NCI-H524 treated with DMSO at 0.1 percent for 48 hours (cell line): ENCODE measurements around the gene KLHL30.

Experiments used
- DNase-seq: peaks from one replicate; lab custom pipeline; 2025; lab: John Stamatoyannopoulos, UW

KLHL30 gene

DNA sequence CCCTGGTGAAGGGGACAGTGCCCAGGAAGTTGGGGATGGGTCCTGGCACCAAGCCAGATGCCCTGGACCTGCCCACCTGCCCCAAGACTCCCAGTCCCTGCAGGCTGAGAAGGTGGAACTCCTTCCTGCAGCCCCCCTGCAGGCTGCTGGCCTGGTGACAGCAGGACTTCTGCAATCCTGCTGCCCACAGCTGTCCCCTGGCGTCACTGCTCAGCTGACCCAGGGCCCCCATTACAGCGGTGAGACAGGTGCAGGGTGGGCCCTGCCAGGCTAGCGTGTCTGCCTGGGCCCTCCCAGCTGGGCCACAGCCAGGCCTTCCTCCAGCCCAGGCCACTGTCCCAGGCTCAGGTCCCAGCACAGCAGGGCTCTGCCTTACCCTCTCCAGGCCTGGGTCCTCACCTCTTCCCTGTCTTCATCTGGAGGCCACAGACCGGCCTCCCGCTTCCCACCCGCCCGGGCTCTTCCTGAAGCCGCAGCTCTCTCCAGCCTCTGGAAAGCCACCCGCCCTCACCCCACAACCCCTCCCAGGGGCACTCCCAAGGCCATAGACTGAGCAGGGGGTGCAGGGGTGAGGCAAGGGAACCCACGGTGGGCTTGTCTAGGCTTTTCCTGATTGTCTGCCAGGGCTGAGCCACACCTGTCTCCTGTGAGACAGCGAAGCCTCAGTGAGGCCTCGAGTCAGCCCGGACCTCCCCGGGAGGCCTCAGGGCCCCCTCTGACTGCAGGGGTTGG, 11.5 kb downstream of the KLHL30 start:
- no peak for DNase-seq

DNA sequence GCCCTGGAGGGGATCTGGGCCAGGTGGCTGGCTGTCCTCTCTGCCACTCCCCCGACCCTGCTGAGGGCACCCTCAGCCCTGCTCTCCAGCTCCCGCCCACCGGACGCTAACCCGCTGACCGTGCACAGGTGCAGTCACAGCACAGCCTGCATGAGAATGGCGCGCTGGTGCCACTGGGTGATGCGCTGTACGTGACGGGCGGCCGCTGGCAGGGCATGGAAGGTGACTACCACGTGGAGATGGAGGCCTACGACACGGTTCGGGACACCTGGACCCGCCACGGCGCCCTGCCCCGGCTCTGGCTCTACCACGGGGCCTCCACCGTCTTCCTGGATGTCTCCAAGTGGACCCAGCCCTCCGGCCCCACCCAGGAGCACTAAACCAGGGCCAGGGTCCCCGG, 12.2 kb downstream of the KLHL30 start:
- no peak for DNase-seq

- no peak for DNase-seq
These were observed 12.7 kb downstream of the KLHL30 start for GRCh38 chr2:238151205-238151604.

GRCh38 chr2:238151628-238152235, 13.3 kb downstream of the KLHL30 start:
- DNase-seq: no peak

GRCh38 chr2:238152771-238153688, 14.6 kb downstream of the KLHL30 start:
- DNase-seq: no peak

- no peak for DNase-seq
These were observed 16.1 kb downstream of the KLHL30 start for GRCh38 chr2:238154570-238154969.

GRCh38 chr2:238155051-238155760, 16.7 kb downstream of the KLHL30 start:
- DNase-seq: no peak

- DNase-seq: no peak
These were observed 17.6 kb downstream of the KLHL30 start for GRCh38 chr2:238155761-238156694.

GRCh38 chr2:238157506-238158017, 19.1 kb downstream of the KLHL30 start:
- no peak for DNase-seq

GRCh38 chr2:238158018-238158508, 19.6 kb downstream of the KLHL30 start:
- no peak for DNase-seq

DNA sequence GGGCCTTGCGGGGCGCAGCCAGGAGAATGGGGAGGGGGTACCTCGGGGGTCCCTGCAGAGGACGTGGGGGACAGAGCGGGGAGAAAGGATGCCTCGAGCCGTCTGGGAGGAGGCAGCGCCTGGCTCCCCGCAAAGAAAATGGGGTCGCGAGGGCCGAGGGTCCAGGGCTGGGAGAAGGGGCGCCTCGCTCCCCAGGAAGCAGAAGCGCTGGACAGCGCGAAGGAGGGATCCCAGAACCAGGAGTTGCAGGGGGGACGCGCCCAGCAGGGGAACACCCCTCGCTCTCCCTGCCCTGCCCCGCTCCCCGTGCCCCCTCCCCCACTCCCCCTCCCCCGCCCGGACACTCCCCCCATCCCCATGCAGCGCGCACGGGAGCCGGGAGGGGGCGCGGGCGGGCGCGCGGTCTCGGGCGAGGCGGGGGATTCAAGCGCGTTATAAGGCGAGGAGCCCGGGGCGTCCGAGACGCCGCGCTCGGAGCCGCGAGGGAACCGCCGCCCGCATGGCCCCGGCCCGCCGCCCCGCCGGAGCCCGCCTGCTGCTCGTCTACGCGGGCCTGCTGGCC, 20.1 kb downstream of the KLHL30 start, which contains the start of gene ERFE:
ERFE (plus strand) TSS at position 462 of the 562 bp plus-strand sequence; CDS start at position 500, 38 bp downstream.
- DNase-seq: no peak

- no peak for DNase-seq
These were observed 20.6 kb downstream of the KLHL30 start for GRCh38 chr2:238159071-238159539.

DNA sequence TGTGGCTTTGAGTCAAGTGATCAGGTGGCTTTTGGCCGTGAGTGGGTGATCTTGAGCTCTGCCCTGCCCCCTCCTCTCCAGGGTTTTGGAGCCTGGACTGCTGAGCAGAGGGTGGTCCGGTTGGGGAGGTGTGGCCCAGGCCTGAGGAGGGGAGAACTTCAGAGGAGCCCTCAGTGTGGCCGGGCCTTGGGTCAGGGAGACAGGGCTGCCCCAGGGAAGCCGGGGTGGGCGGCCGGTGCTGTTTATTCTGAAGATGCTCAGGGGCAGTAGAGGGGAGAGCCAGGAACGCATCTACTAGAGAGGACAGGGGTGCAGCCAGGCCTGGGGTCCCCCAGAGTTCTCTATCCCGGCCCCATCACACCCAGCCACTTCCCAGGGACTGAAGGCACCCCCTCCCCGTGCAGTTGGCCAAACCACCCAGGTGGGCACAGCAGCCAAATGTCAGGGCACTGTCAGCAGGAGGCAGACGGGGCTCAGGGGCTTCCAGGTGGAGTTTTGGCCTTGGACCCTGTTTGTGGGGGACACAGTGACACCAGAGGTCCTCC, 21.3 kb downstream of the KLHL30 start:
- DNase-seq: no peak

- DNase-seq: no peak
These were observed 22.0 kb downstream of the KLHL30 start for GRCh38 chr2:238160206-238161129.

GRCh38 chr2:238161291-238162051, 23.0 kb downstream of the KLHL30 start:
- no peak for DNase-seq

DNA sequence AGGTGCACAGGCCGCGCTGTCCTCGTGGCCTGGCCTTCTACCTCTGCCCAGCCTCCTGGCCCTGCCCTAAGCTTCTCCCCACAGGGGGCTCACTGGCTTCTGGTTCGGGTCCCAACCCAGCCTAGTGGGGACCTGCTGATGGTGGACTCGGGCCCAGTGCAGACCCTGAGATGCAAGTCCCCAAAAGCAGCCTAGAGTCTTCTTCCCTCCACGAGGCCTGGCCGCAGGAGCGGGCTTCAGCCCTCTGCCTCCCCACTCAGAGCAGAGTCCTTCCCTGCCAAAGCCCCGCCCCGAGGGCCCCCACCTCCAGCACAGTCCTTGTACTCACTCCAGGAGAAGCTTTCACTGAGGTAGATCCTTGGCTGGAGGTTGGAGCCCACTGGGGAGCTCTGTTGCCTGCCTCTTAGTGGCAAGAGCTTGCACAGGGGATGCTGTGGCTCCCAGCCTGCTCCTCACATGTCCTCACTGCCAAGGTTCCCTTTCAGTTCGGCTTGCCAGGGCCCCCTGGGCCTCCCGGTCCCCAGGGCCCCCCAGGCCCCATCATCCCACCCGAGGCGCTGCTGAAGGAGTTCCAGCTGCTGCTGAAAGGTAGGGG, 23.9 kb downstream of the KLHL30 start:
- DNase-seq: no peak

DNA sequence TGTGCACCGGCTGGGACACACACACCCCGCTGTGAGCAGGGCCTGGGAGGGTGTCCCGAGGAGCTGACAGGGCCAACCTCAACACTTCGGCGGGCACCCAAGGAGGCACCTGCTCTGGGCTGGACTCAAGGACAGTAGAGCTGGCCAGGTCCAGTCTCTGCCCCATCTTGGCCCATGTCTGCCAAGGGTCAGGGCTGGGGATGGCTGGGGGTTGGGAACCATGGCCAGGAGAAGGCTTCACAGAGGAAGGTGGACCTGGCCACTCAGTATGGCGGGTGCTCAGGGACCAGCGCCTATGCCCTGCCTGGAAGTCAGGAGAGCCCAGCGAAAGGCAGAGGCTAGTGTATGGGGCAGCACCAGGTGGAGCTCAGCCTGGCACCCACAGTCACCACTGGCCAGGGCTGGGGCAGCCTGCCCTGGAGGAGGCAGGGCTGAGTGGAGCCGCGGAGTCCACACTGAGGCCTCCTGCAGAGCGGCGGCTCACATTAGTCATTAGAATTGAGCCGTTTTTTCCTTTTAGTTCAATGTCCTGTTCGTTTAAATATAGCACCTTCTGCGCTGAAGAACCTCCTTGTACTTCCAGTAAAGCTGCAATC, 24.5 kb downstream of the KLHL30 start:
- no peak for DNase-seq
